Measurements from ENCODE around the gene UBAP2.

The UBAP2 gene

DNA sequence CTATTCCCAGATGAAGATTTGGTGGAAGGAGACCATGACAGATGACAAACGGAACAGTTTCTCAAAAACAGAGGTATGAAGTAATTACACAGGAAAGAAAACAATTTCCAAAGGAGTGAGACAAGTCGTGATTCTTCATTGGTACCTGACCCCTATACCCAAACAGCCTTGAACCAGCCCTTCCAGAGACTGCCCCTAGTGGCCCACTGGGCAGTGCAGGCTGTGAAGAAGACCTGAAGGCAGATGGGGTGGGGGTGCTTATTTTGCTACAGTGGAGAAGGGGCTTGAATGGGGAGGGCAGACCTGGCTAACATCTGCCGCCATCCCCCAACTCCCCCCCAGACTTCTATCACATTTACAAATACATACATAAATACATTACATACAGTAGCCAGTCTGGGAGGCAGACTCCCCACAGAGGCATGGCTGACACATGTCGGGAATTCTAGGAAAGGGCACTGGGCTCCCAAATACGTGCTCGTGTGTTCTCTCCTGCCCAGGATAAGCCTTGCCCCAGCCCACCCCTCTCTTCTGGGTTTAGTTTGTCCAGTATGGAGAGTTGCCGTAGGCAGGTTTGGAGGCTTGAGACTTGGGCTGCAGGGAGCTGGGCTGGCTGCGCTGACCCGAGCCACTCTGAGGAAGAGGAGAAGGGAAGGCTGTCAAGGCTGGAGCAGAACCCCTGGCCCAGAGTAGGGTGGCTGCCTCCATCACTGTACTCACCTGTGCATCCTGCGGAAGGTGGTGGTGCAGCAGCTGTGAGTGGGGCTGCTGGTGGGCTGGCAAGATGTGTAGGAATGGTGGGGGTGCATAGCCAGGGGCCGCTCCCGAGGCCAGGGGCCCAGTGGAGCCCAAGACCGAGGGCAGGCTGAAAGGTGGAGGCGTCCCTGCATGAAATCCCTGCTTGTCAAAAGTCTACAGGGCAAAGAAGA is 126.5 kb downstream of the UBAP2 start:
- no peak for DNase-seq

DNA sequence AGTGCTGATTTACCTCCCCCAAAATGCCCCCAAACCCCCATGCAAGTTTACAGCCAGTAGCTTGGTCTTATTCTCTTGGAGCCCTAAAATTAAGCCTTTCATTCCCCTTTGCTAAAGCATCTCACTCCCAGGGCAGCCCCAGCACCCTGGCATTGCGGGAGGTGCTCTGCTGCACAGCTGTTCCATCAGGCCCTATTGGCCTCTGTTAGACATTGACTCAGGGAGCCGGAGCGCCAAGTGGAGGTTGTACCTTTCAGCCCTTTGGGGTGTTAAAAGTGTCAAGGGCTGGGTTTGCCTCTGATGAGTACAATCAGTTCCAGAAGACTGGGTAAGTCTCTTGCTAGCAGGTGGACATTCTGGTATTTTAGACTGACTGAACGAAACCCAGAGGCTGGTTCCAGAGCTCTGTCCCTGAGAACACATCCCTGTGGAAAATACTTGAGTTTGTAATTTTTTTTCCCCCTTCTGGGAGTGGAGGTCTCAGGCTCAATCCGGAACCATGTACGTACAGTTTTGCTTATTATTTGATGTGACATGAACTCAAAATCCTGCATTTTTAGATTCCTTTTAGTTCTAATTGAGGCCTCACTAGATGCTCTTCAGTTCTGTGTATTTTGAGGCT is 129.3 kb downstream of the UBAP2 start:
- no peak for DNase-seq

DNA sequence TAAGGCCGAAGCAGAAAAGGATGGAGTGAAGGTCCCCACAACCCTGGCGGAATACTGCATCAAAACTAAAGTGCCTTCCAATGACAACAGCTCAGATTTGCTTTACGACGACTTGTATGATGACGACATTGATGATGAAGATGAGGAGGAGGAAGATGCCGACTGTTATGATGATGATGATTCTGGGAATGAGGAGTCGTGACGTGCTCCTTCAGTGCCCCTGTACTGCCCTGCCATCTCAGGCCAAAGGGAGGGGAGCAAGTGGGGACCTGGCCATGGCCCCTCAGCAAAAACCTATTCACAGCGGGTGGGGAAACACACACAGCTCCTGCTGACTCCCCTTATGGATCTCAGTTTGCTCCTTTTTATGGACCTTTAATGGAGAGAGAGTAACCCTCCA is 131.7 kb downstream of the UBAP2 start:
- no peak for DNase-seq

DNA sequence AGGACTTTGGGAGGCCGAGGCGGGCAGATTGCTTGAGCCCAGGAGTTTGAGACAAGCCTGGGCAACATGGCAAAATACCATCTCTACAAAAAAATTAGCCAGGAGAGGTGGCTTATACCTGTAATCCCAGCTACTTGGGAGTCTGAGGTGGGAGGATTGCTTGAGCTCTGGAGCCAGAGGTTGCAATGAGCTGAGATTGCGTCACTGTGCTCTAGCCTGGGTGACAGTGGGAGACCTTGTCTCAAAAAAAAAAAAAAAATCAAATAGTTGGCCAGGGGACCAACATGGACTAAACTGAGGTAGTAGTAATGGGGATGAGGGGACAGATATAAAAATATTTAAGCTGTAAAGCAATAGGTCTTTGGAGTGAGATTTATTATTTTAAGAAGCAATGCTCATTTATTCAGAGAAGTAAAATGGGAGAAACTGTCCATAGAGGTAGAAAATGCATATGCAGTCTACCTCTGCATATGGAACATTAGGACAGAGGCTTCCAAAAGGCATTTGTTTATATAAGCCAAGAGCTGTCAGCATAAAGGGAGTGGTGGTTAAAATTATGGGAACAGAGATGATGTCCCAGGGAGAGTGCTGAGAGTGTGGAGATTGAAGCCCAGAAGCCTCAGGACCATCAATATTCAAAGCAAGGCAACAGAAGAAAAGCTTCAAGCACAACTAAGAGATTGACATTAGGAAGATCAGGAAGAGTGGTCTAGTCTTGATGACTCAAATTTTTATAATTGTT is 133.6 kb downstream of the UBAP2 start:
- no peak for DNase-seq

- no peak for DNase-seq
These were observed 135.1 kb downstream of the UBAP2 start for GRCh38 chr9:33913541-33913940.

GRCh38 chr9:33908749-33909148 is 139.9 kb downstream of the UBAP2 start:
- DNase-seq, result no peak

GRCh38 chr9:33908114-33908513 is 140.6 kb downstream of the UBAP2 start:
- no peak for DNase-seq

DNA sequence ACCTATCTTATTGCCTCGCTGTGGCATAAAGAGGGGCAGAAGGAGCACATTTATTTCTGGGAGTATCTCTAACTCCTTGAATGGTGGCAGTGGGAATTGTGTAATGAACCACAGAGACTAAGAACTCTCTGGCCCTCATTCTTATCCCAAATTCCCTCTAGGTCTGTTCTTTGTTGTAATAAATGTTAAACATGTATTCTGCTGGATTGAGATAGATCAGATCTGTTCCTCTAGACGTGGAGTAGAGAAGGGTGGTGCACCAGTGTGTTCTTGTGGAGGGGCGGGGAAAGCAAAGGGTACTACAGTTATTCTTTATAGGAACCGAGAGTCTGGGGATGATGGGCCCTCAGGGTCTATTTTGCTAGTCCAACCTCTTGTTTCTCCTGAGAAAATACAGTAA is 141.3 kb downstream of the UBAP2 start:
- no peak for DNase-seq

GRCh38 chr9:33906769-33907168 is 141.9 kb downstream of the UBAP2 start:
- no peak for DNase-seq

DNA sequence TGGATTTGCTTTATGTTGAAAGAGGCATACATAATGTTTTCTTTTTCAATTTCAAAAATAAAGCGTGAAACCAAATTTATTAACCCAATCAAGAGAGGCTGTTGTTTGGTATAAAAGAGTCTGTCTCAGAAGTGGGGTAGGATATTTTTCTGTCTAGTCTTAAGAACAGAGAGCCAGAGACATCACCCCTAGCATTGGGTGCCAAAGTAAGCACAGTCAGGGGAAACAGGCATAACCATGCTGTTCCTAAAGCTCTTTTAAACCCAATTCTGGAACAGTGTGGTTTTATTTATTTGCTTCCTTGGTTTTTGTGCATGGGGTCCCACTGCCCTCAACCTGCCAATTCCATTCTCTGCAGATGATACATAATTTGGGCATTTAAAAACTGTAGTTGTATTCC is 143.6 kb downstream of the UBAP2 start:
- no peak for DNase-seq

- DNase-seq, result no peak
These were observed 145.4 kb downstream of the UBAP2 start for GRCh38 chr9:33903157-33903780.

DNA sequence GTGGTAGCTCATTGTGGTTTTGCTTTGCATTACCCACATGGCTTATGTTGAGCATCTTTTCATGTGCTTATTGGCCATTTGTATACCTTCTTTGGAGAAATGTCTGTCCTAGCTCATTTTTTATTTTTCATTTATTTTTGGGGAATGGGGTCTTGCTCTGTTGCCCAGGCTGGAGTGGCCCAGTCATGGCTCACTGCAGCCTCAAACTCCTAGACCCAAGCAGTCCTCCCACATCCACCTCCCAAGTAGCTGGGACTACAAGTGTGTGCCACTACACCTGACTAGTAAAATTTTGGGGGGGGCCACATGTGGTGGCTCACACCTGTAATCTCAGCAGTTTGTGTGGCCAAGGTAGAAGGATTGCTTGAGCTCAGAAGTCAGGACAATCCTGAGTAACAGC is 154.4 kb downstream of the UBAP2 start:
- no peak for DNase-seq

GRCh38 chr9:33893861-33894260 is 154.8 kb downstream of the UBAP2 start:
- DNase-seq, result no peak

- DNase-seq, result no peak
These were observed 162.7 kb downstream of the UBAP2 start for GRCh38 chr9:33885948-33886347.

DNA sequence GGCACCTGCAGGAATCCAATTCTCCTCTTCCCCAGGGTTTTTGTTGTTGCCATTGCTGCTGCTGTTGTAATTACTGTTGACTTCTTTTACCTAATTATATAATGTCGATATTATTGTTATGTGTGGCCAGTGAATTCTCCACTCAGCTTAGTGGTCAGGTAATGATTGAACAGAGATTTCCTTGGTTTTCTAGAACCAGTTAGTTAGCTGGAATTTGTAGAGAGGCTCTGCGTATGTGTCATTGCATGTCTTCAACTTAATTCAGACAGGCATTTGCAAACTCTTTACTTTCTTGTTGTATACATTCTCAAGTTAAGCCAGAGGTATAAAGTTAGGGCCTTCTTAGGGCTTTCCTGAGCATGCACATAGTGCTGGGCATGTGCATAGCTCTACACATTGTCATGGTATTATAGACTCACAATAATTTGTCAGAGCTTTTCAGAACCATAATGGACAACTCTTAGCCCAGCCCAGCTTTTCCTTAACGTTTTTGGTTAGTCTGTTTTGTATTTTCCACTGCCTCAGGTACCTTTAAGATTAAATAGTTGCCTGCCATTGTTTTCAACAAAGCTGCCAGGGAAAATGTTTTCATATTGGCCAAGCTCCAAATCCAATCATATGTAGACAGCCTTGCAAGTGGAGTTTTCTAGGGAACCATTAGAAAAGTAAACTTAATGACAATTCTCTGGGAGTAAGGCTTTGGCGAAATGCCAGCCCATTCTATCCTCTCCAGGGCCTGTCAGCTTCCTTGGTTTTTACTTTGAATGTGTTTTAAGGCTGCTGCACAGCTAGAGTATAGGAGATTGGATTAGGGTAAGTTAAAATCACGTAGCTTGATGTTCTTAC is 163.6 kb downstream of the UBAP2 start:
- peak; percentile 5 for DNase-seq

DNA sequence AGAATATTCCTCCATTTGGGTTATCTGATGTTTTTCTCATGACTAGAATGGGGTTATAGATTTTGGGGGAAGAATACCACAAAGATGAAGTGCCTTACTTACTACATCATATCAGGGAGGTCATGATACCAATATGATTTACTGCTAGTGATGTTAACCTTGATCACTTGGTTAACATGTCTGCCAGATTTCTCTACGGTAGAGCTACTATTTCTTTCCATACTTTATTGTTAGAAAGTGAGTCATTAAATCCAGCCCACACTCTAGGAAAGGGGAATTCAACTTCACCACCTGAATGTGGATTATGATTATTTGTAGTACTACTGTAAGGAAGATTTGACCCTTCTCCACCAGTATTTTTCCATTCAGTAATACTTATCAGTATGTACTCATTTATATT is 167.1 kb downstream of the UBAP2 start:
- no peak for DNase-seq

DNA sequence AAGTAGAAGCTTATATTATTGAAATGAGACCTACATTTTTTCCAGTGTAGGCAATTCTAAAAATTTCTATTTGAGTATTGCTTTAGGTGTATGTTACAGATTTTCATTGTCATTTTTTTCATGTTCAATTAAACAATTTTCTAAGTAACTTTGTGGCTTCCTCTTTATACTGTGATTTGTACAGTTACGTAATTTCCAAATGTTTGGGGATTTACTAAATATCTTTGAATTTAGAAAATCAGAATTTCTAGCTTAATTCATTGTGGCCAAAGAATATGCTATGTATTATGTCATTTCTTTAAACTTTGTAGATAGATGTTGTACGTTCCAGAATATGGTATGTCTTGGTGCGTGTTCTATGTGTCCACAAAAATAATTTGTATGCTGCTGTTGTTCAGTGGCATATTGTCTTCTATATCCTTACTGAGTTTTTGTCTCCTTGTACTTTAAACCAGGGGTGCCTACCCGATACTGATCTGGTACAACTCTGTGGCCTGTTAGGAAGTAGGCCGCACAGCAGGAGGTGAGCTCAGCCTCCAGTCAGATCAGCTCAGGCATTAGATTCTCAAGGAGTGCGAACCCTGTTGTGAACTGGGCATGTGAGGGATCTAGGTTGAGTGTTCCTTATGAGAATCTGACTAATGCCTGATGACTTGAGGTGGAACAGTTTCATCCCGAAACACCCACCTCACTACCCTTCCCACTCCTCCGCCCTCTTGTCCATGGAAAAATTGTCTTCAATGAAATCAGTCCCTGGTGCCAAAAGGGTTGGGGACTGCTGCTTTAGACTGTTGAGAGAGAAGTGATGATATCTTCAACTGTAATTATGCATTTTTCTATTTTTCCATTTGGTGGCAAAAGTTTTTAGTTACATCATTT is 168.2 kb downstream of the UBAP2 start:
- DNase-seq, result no peak

GRCh38 chr9:33878691-33879366 is 169.9 kb downstream of the UBAP2 start:
- DNase-seq, result no peak

- no peak for DNase-seq
These were observed 170.8 kb downstream of the UBAP2 start for GRCh38 chr9:33877727-33878489.
